ENCODE data around the gene ZNF205. TPM values are rescaled to one million over a fixed set of nuclear protein-coding genes. Genes with fewer than 3 reads are reported as not detected.

The ZNF205 gene
- total RNA-seq, 2 donors from 2014 or later = 20.9 to 27.0 TPM

DNA sequence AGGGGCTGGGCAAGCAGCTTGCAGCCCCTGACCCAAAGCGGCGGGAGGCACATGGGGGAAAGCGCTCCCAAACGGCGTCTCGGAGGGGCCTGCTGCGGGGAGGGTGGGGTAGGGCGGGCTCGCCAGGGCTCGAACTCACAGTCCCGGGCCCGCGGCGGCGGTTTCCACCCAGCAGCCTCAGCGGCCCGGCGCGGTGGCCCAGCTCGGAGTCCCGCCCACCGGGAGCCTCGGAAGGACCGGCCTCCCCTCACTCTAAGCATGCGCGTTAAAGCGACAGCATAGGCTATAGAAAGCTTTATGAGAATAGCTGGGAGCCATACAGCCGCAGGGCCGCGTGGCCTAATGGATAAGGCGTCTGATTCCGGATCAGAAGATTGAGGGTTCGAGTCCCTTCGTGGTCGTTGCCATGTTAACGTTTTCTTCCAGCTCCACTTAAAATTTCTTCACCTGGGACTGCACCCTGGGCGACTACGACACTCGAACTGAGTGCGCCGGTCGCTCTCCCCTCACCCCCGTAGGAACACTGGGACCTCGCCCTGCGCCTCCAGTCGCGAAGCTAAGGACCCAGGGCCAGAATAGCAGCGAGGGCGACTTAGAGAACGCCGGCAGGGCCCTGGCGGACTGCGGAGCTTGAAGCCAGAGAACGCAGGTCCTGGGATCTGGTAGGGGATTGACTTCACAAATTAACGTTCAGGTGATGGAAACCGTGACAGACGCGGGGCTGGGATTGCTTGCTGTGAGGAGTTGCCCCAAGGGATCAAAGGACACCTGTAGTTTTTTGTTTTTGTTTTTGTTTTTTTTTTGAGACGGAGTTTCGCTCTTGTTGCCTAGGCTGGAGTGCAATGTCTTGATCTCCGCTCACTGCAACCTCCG is 38.2 kb downstream of the ZNF205 start:
- TF ChIP-seq, protein P1, sequence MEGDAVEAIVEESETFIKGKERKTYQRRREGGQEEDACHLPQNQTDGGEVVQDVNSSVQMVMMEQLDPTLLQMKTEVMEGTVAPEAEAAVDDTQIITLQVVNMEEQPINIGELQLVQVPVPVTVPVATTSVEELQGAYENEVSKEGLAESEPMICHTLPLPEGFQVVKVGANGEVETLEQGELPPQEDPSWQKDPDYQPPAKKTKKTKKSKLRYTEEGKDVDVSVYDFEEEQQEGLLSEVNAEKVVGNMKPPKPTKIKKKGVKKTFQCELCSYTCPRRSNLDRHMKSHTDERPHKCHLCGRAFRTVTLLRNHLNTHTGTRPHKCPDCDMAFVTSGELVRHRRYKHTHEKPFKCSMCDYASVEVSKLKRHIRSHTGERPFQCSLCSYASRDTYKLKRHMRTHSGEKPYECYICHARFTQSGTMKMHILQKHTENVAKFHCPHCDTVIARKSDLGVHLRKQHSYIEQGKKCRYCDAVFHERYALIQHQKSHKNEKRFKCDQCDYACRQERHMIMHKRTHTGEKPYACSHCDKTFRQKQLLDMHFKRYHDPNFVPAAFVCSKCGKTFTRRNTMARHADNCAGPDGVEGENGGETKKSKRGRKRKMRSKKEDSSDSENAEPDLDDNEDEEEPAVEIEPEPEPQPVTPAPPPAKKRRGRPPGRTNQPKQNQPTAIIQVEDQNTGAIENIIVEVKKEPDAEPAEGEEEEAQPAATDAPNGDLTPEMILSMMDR (IDR thresholded peaks at IDR 0.05) = peak in 1 of 4 experiments; percentile 3
- TF ChIP-seq POLR2AphosphoS5 (IDR thresholded peaks at IDR 0.05) (peak; percentile 98), POLR2A (IDR thresholded peaks at IDR 0.05) (peak; percentile 38)
- intact Hi-C loops (cut with DNase I) = loop anchor here (10.0 kb wide), 1 partner anchor 114 kb away; no protein-coding TSS in a partner anchor
- Histone ChIP-seq H3K27ac (peak overlapping the region; percentile 84 to 89), H3K27me3 (replicated peaks; ENCODE audit: insufficient read depth) (no peaks in the 10 kb centered on the region), H3K9me3 (no peaks in the 10 kb centered on the region), H3K4me3 (peak overlapping the region; percentile 58 to 65), H3K4me1 (replicated peaks) (peaks cover 6% of the 10 kb centered on the region), H3K36me3 (no peaks in the 10 kb centered on the region)
- WGBS = 2% methylated on average over 62 of the region's 62 CpGs
- peak; percentile 96 for DNase-seq (ENCODE audit: low spot score)

DNA sequence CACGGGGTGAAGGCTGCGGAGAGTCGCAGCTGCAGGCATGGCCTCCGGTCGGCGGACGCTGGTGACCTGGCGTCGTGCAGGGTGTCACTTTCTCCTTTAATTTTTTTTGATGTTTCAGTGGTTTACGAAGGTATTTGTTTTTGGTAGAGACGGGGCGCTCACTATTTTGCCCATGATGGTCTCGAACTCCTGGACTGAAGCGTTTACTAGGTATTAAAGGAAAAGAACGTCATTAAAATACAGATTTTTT is 39.6 kb downstream of the ZNF205 start:
- no peaks in the 10 kb centered on the region for H3K9me3 ChIP-seq
- no peaks in the 10 kb centered on the region for H3K27me3 ChIP-seq (replicated peaks; ENCODE audit: insufficient read depth)
- peaks cover 6% of the 10 kb centered on the region for H3K4me1 ChIP-seq (replicated peaks)
- H3K4me3 ChIP-seq = peak overlapping the region; percentile 4 to 33
- intact Hi-C loops (cut with DNase I) = loop anchor here (10.0 kb wide), 1 partner anchor 113 kb away; no protein-coding TSS in a partner anchor
- 7% methylated on average over 15 of the region's 15 CpGs for WGBS
- TF ChIP-seq, protein P1 (IDR thresholded peaks at IDR 0.05) = no peak
- TF ChIP-seq POLR2A (IDR thresholded peaks at IDR 0.05) (no peak), POLR2AphosphoS5 (IDR thresholded peaks at IDR 0.05) (no peak)
- no peaks in the 10 kb centered on the region for H3K36me3 ChIP-seq
- no peak for DNase-seq (ENCODE audit: low spot score)
- H3K27ac ChIP-seq = peak overlapping the region in 1 of 2 donors; percentile 64

DNA sequence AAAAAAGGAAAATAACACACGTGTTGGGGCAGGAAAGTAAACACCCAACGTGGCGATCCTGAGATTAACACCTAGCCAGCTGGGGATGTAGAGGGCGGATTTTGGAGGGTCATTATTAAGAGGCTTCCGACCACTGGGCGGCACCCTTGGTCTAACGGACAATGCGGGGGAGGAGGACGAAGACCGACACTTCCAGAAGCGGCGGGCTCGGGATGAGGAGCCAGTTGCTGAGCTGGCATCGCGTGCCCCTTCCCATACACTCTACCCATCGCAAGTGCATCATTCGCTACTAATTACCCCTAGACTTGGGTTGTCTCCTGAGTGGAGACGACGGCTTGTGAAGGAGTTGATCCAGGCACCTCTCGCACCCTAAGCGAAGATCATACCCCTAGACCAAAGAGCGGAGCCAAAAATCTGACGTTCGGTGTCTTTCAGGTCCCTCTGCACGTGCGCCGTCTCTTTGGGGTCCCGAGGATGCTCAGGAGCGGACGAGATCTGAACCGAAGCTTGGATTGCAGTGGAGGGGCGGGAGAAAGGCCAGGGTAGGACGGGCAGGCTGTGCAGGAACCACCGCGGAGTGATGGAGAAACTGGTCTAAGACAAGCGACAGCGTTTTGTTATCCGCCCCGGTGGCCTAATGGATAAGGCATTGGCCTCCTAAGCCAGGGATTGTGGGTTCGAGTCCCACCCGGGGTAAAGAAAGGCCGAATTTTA is 40.0 kb downstream of the ZNF205 start:
- peaks cover 6% of the 10 kb centered on the region for H3K4me1 ChIP-seq (replicated peaks)
- TF ChIP-seq, protein P1 (IDR thresholded peaks at IDR 0.05) = peak in 3 of 4 experiments; percentile 30 to 39 (median 35)
- TF ChIP-seq POLR2A (IDR thresholded peaks at IDR 0.05) = no peak
- TF ChIP-seq POLR2AphosphoS5 (IDR thresholded peaks at IDR 0.05) = peak; percentile 77
- intact Hi-C loops (cut with DNase I) = loop anchor here (10.0 kb wide), 1 partner anchor 112 kb away; no protein-coding TSS in a partner anchor
- H3K9me3 ChIP-seq = no peaks in the 10 kb centered on the region
- H3K4me3 ChIP-seq = peak overlapping the region; percentile 17 to 33
- peak overlapping the region; percentile 43 to 64 for H3K27ac ChIP-seq
- WGBS = under 1% methylated on average over 42 of the region's 42 CpGs
- no peaks in the 10 kb centered on the region for H3K27me3 ChIP-seq (replicated peaks; ENCODE audit: insufficient read depth)
- peak; percentile 86 for DNase-seq (ENCODE audit: low spot score)
- no peaks in the 10 kb centered on the region for H3K36me3 ChIP-seq

DNA sequence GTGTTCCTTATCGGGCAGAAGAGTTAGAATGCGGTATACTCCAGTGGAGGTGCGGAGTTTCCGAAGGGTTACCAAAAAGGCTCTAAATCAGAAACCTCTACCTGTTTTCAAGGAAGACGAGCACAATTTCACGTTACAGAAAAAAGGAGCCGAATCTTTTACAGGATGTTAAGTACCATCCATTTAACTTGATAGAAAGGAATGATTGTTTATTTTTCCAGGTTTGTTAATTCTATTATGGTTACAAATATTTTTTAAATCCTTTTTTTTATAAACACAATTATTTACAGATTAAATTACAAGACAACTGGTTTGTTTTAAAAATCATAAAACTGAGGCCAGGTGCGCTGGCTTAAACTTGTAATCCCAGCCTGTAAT is 40.6 kb downstream of the ZNF205 start:
- intact Hi-C loops (cut with DNase I) = loop anchor here (10.0 kb wide), 1 partner anchor 112 kb away; no protein-coding TSS in a partner anchor
- Histone ChIP-seq H3K4me1 (replicated peaks) (peaks cover 6% of the 10 kb centered on the region), H3K4me3 (peak overlapping the region in 1 of 2 donors; percentile 33), H3K9me3 (no peaks in the 10 kb centered on the region), H3K36me3 (no peaks in the 10 kb centered on the region), H3K27me3 (replicated peaks; ENCODE audit: insufficient read depth) (no peaks in the 10 kb centered on the region), H3K27ac (peak overlapping the region; percentile 43 to 64)
- 9% methylated on average over 8 of the region's 8 CpGs for WGBS
- no peak for TF ChIP-seq POLR2A (IDR thresholded peaks at IDR 0.05)
- no peak for TF ChIP-seq POLR2AphosphoS5 (IDR thresholded peaks at IDR 0.05)
- DNase-seq (ENCODE audit: low spot score) = no peak

DNA sequence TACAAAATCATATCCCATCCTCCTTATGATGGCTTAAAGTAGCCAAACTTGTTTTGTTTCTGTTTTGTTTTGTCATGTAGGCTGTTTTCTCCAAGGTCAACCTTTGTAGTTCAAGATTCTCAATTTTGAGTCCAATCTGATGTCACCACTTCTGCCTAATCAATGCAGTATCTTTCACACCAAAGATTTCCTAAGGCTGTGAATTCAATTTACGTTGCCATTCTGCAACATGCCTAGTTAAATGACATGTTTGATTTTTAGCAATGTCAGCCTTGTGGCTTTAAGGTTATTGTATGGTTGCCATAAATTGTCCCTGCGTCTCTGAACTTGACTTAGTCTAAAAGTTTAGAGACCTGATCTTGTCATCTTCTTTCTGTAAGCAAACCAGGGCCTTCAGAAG is 42.8 kb downstream of the ZNF205 start:
- Histone ChIP-seq H3K9me3 (no peaks in the 10 kb centered on the region), H3K27ac (no peak overlapping the region), H3K36me3 (no peaks in the 10 kb centered on the region), H3K27me3 (replicated peaks; ENCODE audit: insufficient read depth) (no peaks in the 10 kb centered on the region), H3K4me3 (no peak overlapping the region), H3K4me1 (replicated peaks) (no peaks in the 10 kb centered on the region)
- intact Hi-C loops (cut with DNase I) = loop anchor here (10.0 kb wide), 1 partner anchor 110 kb away; no protein-coding TSS in a partner anchor
- TF ChIP-seq POLR2A (IDR thresholded peaks at IDR 0.05) (no peak), POLR2AphosphoS5 (IDR thresholded peaks at IDR 0.05) (no peak)
- TF ChIP-seq, protein P1 (IDR thresholded peaks at IDR 0.05) = no peak
- WGBS = 97% methylated on average over 2 of the region's 2 CpGs
- no peak for DNase-seq (ENCODE audit: low spot score)

Data from prostate gland (tissue), 2 donors.